Lower lobe of right lung (tissue), 2 donors: ENCODE results near the gene EIF4A2. TPM values are rescaled to one million over a fixed set of nuclear protein-coding genes. Genes with fewer than 3 reads are reported as not detected.
"Not testable (repeated sequence)": the region's sequence is repeated elsewhere in the genome, so short reads cannot be mapped to it uniquely, and the experiment has no call there.

ENCODE experiments used
- ATAC-seq, 2 donors: fragments of 200-7000 bp; cut with Tn5 transposase; one replicate each; pipeline ENCODE4 v1.9.1; 2020 to 2022; ENCODE audit warnings: mild to moderate bottlenecking in 2 of 2, moderate library complexity in 2 of 2
- DNase-seq: peaks from one replicate; pipeline ENCODE4 v3.0.0-alpha.2; 2020
- H3K27ac ChIP-seq: fragments of 200-600 bp; one replicate; pipeline ENCODE4 v1.8.0; 2022
- H3K27me3 ChIP-seq: fragments of 200-600 bp; one replicate; pipeline ENCODE4 v1.8.0; 2022; ENCODE audit warnings: low read depth
- H3K36me3 ChIP-seq: fragments of 200-600 bp; one replicate; pipeline ENCODE4 v1.8.0; 2022; ENCODE audit warnings: mild to moderate bottlenecking
- H3K4me1 ChIP-seq: fragments of 200-600 bp; one replicate; pipeline ENCODE4 v1.8.0; 2022
- H3K4me3 ChIP-seq: fragments of 200-600 bp; one replicate; pipeline ENCODE4 v1.8.0; 2022; ENCODE audit warnings: mild to moderate bottlenecking
- H3K9me3 ChIP-seq: fragments of 200-600 bp; one replicate; pipeline ENCODE4 v1.8.0; 2022
- CTCF ChIP-seq: fragments of 200-600 bp; IDR thresholded peaks from one replicate; pipeline ENCODE4 v1.8.0; 2022; ENCODE audit warnings: antibody characterized with exemption, mild to moderate bottlenecking
- intact Hi-C: fragments of 100-400 bp; cut with DNase I; formaldehyde crosslinking; loops from one replicate; pipeline ENCODE4 v1.11.0; 2022
- total RNA-seq: library from RNA; stranded (reverse); fragmentation: NEBNext Ultra II Directional; extraction: Animal tissue kit (Norgen Biotek cat#: 25700); gene quantifications from one replicate; pipeline ENCODE4 v1.2.1, GENCODE V29; 2021
- donor health status: DM: no; HTN: yes; CAD: no; lungs with severe emphysema.

EIF4A2 gene
- total RNA-seq, 1 donor from 2014 or later, result 424 TPM

GRCh38 chr3:186790261-186790981 is 7.0 kb downstream of the EIF4A2 start:
- Histone ChIP-seq H3K4me3 (no peak overlapping the region), H3K36me3 (peaks cover 70% of the 10 kb centered on the region), H3K27ac (no peak overlapping the region), H3K4me1 (peaks cover 38% of the 10 kb centered on the region), H3K9me3 (no peaks in the 10 kb centered on the region), H3K27me3 (no peaks in the 10 kb centered on the region)
- DNase-seq (no peak), ATAC-seq (no peak)
- intact Hi-C loops, result no loop called here
- no peak for TF ChIP-seq CTCF

- no peak for TF ChIP-seq CTCF
- no peak for ATAC-seq
- Histone ChIP-seq H3K36me3 (peaks cover 41% of the 10 kb centered on the region), H3K9me3 (no peaks in the 10 kb centered on the region), H3K4me1 (no peaks in the 10 kb centered on the region), H3K4me3 (no peak overlapping the region), H3K27ac (no peak overlapping the region), H3K27me3 (no peaks in the 10 kb centered on the region)
- intact Hi-C loops, result no loop called here
- no peak for DNase-seq
These were observed 15.0 kb downstream of the EIF4A2 start for GRCh38 chr3:186798239-186798874.

- no peak for DNase-seq
- Histone ChIP-seq H3K27ac (no peak overlapping the region), H3K4me3 (no peak overlapping the region), H3K9me3 (no peaks in the 10 kb centered on the region), H3K36me3 (peaks cover 27% of the 10 kb centered on the region), H3K27me3 (no peaks in the 10 kb centered on the region), H3K4me1 (peaks cover under 1% of the 10 kb centered on the region)
- no peak for TF ChIP-seq CTCF
- intact Hi-C loops, result no loop called here
- ATAC-seq, result no peak
These were observed 16.9 kb downstream of the EIF4A2 start for GRCh38 chr3:186800285-186800684.

GRCh38 chr3:186802701-186803100 is 19.3 kb downstream of the EIF4A2 start:
- no peak overlapping the region for H3K4me3 ChIP-seq
- intact Hi-C loops, result no loop called here
- no peak for TF ChIP-seq CTCF
- H3K36me3 ChIP-seq, result peaks cover 16% of the 10 kb centered on the region
- peaks cover 13% of the 10 kb centered on the region for H3K4me1 ChIP-seq
- ATAC-seq, result no peak
- DNase-seq, result no peak
- no peak overlapping the region for H3K27ac ChIP-seq
- no peaks in the 10 kb centered on the region for H3K9me3 ChIP-seq
- no peaks in the 10 kb centered on the region for H3K27me3 ChIP-seq

- H3K27me3 ChIP-seq, intact Hi-C loops, H3K9me3 ChIP-seq, H3K4me3 ChIP-seq, DNase-seq, ATAC-seq, H3K27ac ChIP-seq: not testable (repeated sequence)
- Histone ChIP-seq H3K36me3 (peaks cover 16% of the 10 kb centered on the region), H3K4me1 (peaks cover 13% of the 10 kb centered on the region)
These were observed 20.1 kb downstream of the EIF4A2 start for GRCh38 chr3:186803447-186803846.
